MCF 10A (cell line): ENCODE data around the gene TSSK1B. TPM values are rescaled to one million over a fixed set of nuclear protein-coding genes. Genes with fewer than 3 reads are reported as not detected.

Source experiments
- BruUV-seq: library from RNA; stranded (reverse); fragments of 400-500 nt; replicated peaks from 2 replicates; lab custom pipeline; 2021; lab: Mats Ljungman, UMichigan
- CTCF ChIA-PET: fragments of 300-600 bp; sonication (Branson Sonifier 250); formaldehyde crosslinking; extraction: SDS; loops from one replicate; lab custom pipeline; 2021; ENCODE audit warnings: antibody characterized with exemption, inconsistent platforms; lab: Yijun Ruan, JAX
- POLR2A ChIA-PET: fragments of 300-600, 350-650 bp; sonication (Branson Sonifier 250); formaldehyde crosslinking; extraction: SDS; loops from one replicate; lab custom pipeline; 2020; ENCODE audit warnings: antibody characterized with exemption, inconsistent platforms; lab: Yijun Ruan, JAX
- DNase-seq: peaks from one replicate; pipeline ENCODE4 v3.0.0-alpha.2; 2018; ENCODE audit not compliant: unreplicated experiment
- H3K27ac Mint-ChIP-seq: one replicate; pipeline ENCODE4 v1.8.0; 2022; ENCODE audit warnings: mild to moderate bottlenecking, low read depth, mixed read lengths; ENCODE audit not compliant: unreplicated experiment
- H3K27me3 Mint-ChIP-seq: one replicate; pipeline ENCODE4 v1.8.0; 2022; ENCODE audit warnings: mixed read lengths; ENCODE audit not compliant: insufficient read depth, unreplicated experiment
- H3K36me3 Mint-ChIP-seq: one replicate; pipeline ENCODE4 v1.8.0; 2022; ENCODE audit warnings: mild to moderate bottlenecking, moderate library complexity, mixed read lengths; ENCODE audit not compliant: insufficient read depth, unreplicated experiment
- H3K4me1 Mint-ChIP-seq: one replicate; pipeline ENCODE4 v1.8.0; 2022; ENCODE audit warnings: mixed read lengths; ENCODE audit not compliant: insufficient read depth, unreplicated experiment
- H3K4me3 Mint-ChIP-seq: one replicate; pipeline ENCODE4 v1.8.0; 2022; ENCODE audit warnings: mild to moderate bottlenecking, moderate library complexity, mixed read lengths; ENCODE audit not compliant: unreplicated experiment
- H3K9me3 Mint-ChIP-seq: one replicate; pipeline ENCODE4 v1.8.0; 2022; ENCODE audit warnings: mixed read lengths; ENCODE audit not compliant: unreplicated experiment
- CTCF ChIP-seq: fragments of 200-600 bp; IDR thresholded peaks from one replicate; pipeline ENCODE4 v1.8.0; 2022; ENCODE audit warnings: antibody characterized with exemption, mild to moderate bottlenecking; ENCODE audit not compliant: unreplicated experiment
- intact Hi-C: fragments of 100-400 bp; cut with micrococcal nuclease; formaldehyde crosslinking; loops from 2 replicates; pipeline ENCODE4 v1.14.1; 2022
- total RNA-seq: library from RNA; stranded (reverse); gene quantifications from 2 replicates; pipeline ENCODE4 v1.2.3, GENCODE V29; 2022

Gene TSSK1B
- total RNA-seq, 1 experiment from 2014 or later = 0.35 TPM

- no TSS peak for BruUV-seq
- Mint-ChIP-seq H3K36me3 (peaks cover 7% of the 10 kb centered on the region), H3K27me3 (no peaks in the 10 kb centered on the region), H3K4me3 (no peak overlapping the region), H3K27ac (no peak overlapping the region), H3K4me1 (peaks cover 9% of the 10 kb centered on the region), H3K9me3 (peaks cover 13% of the 10 kb centered on the region)
- CTCF ChIA-PET = no interaction called here
- DNase-seq = no peak
- no peak for TF ChIP-seq CTCF
- POLR2A ChIA-PET = no interaction called here
- intact Hi-C loops = no loop called here
These were observed 11.7 kb upstream of the TSSK1B start for GRCh38 chr5:113446358-113446927.

- Mint-ChIP-seq H3K27ac (no peak overlapping the region), H3K4me1 (no peaks in the 10 kb centered on the region), H3K9me3 (no peaks in the 10 kb centered on the region), H3K27me3 (no peaks in the 10 kb centered on the region), H3K4me3 (no peak overlapping the region), H3K36me3 (peaks cover 6% of the 10 kb centered on the region)
- CTCF ChIA-PET = no interaction called here
- BruUV-seq = no TSS peak
- TF ChIP-seq CTCF = no peak
- POLR2A ChIA-PET = no interaction called here
- intact Hi-C loops = no loop called here
- no peak for DNase-seq
These were observed 2.3 kb upstream of the TSSK1B start for GRCh38 chr5:113437111-113437510.

DNA sequence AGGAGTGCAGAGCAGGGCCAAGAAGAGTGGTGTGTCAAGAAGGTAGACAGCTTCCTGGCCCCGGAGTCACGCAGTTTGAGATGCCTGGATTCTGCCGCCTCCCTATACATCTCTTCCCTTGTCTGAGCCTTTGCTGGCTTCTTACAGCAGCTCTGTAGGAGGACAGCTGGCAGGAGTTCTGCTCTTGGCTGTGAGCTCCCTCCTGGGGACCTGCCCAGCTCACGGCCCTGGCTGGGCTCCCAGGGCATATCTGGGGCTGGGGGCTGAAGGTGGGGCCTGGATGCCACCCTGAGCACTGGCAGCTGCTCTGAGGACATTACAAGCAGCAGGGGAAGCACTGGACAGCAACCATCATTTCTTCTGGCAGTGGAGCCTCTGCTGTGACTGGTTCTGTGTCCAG is 786 bp upstream of the TSSK1B start:
- no peak for TF ChIP-seq CTCF
- no peaks in the 10 kb centered on the region for H3K27me3 Mint-ChIP-seq
- H3K4me3 Mint-ChIP-seq = no peak overlapping the region
- intact Hi-C loops = no loop called here
- no peak overlapping the region for H3K27ac Mint-ChIP-seq
- H3K9me3 Mint-ChIP-seq = no peaks in the 10 kb centered on the region
- ChIA-PET POLR2A (interaction anchor here (0.9 kb wide), 1 partner anchor 37 kb away, joined by 3 read pairs; no protein-coding TSS in a partner anchor), CTCF (no interaction called here)
- no TSS peak for BruUV-seq
- peaks cover 6% of the 10 kb centered on the region for H3K36me3 Mint-ChIP-seq
- H3K4me1 Mint-ChIP-seq = no peaks in the 10 kb centered on the region
- DNase-seq = no peak

DNA sequence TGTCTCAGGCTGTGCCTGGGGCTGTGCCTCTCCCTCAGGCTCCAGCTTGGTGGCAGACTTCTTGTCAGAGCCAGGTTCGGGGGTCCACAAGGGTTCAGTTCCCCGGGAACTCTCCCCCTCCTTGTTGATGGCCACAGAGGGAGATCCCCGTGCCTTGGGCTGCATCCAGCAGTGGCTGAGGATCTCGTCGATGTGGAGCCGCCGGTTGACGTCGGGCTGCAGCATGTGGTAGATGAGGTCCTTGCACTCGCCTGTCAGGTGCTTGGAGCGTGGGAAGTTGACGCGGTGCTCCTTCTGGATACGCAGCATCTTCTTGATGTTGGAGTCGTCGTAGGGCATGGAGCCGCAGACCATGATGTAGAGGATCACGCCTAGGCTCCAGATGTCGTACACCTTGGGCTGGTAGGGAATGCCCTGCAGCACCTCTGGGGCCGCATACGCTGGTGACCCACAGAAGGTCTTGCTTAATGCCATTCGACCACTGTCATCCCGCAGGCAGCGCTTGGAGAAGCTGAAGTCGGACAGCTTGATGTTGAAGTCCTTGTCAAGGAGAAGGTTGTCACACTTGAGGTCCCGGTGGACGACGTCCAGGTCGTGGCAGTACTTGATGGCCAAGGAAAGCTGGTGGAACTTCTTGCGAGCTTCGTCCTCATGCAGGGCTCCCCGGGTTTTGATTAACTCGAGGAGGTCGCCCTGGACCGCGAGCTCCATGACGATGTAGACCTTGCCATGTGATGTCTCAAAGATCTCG is 752 bp downstream of the TSSK1B start:
- H3K4me3 Mint-ChIP-seq = no peak overlapping the region
- no peak overlapping the region for H3K27ac Mint-ChIP-seq
- BruUV-seq = no TSS peak
- ChIA-PET POLR2A (no interaction called here), CTCF (interaction anchor here (0.7 kb wide), 1 partner anchor 558 kb away, joined by 4 read pairs; no protein-coding TSS in a partner anchor)
- H3K27me3 Mint-ChIP-seq = no peaks in the 10 kb centered on the region
- no peaks in the 10 kb centered on the region for H3K4me1 Mint-ChIP-seq
- intact Hi-C loops = no loop called here
- no peak for DNase-seq
- H3K36me3 Mint-ChIP-seq = peaks cover 6% of the 10 kb centered on the region
- no peaks in the 10 kb centered on the region for H3K9me3 Mint-ChIP-seq
- TF ChIP-seq CTCF = no peak
